ENCODE results near the gene DUSP28. TPM values are rescaled to one million over a fixed set of nuclear protein-coding genes. Genes with fewer than 3 reads are reported as not detected.

The DUSP28 gene
- total RNA-seq, 6 experiments from 2014 or later, result 3.1 to 5.0 (median 4.3) TPM

- TF ChIP-seq CTCF (IDR thresholded peaks at IDR 0.05), result no peak
- H3K36me3 Mint-ChIP-seq (ENCODE audit: low read depth), result no peaks in the 10 kb centered on the region
- no peaks in the 10 kb centered on the region for H3K4me1 Mint-ChIP-seq (ENCODE audit: low read depth)
- H3K4me3 Mint-ChIP-seq, result no peak overlapping the region
- H3K27me3 Mint-ChIP-seq (ENCODE audit: insufficient read depth), result peaks cover 9% of the 10 kb centered on the region
- no peak for DNase-seq
- no peaks in the 10 kb centered on the region for H3K9me3 Mint-ChIP-seq
- no peak overlapping the region for H3K27ac Mint-ChIP-seq
Observed at GRCh38 chr2:240603081-240603835, 43.1 kb downstream of the DUSP28 start.

GRCh38 chr2:240603846-240604245 lies 43.7 kb downstream of the DUSP28 start:
- H3K27ac Mint-ChIP-seq, result no peak overlapping the region
- DNase-seq, result no peak
- H3K36me3 Mint-ChIP-seq (ENCODE audit: low read depth), result no peaks in the 10 kb centered on the region
- H3K9me3 Mint-ChIP-seq, result no peaks in the 10 kb centered on the region
- H3K27me3 Mint-ChIP-seq (ENCODE audit: insufficient read depth), result peaks cover 9% of the 10 kb centered on the region
- H3K4me3 Mint-ChIP-seq, result no peak overlapping the region
- no peak for TF ChIP-seq CTCF (IDR thresholded peaks at IDR 0.05)
- H3K4me1 Mint-ChIP-seq (ENCODE audit: low read depth), result no peaks in the 10 kb centered on the region

GRCh38 chr2:240604291-240604938 lies 44.3 kb downstream of the DUSP28 start:
- peak; percentile 52 for DNase-seq
- H3K4me3 Mint-ChIP-seq, result no peak overlapping the region
- peak; percentile 72 for TF ChIP-seq CTCF (IDR thresholded peaks at IDR 0.05)
- H3K4me1 Mint-ChIP-seq (ENCODE audit: low read depth), result no peaks in the 10 kb centered on the region
- H3K36me3 Mint-ChIP-seq (ENCODE audit: low read depth), result no peaks in the 10 kb centered on the region
- H3K27ac Mint-ChIP-seq, result no peak overlapping the region
- no peaks in the 10 kb centered on the region for H3K9me3 Mint-ChIP-seq
- H3K27me3 Mint-ChIP-seq (ENCODE audit: insufficient read depth), result peaks cover 9% of the 10 kb centered on the region

GRCh38 chr2:240604939-240605716 lies 45.0 kb downstream of the DUSP28 start:
- Mint-ChIP-seq H3K27me3 (ENCODE audit: insufficient read depth) (peaks cover 9% of the 10 kb centered on the region), H3K4me1 (ENCODE audit: low read depth) (no peaks in the 10 kb centered on the region), H3K36me3 (ENCODE audit: low read depth) (no peaks in the 10 kb centered on the region), H3K27ac (no peak overlapping the region), H3K9me3 (no peaks in the 10 kb centered on the region), H3K4me3 (no peak overlapping the region)
- no peak for DNase-seq
- no peak for TF ChIP-seq CTCF (IDR thresholded peaks at IDR 0.05)

- Mint-ChIP-seq H3K4me3 (no peak overlapping the region), H3K36me3 (ENCODE audit: low read depth) (no peaks in the 10 kb centered on the region), H3K9me3 (no peaks in the 10 kb centered on the region), H3K4me1 (ENCODE audit: low read depth) (no peaks in the 10 kb centered on the region), H3K27ac (no peak overlapping the region), H3K27me3 (ENCODE audit: insufficient read depth) (peaks cover 10% of the 10 kb centered on the region)
- TF ChIP-seq CTCF (IDR thresholded peaks at IDR 0.05), result no peak
- DNase-seq, result no peak
Observed at GRCh38 chr2:240605867-240606743, 45.9 kb downstream of the DUSP28 start.

Data from HFFc6 (cell line).